Mesodermal cell (in vitro differentiated cells): ENCODE results near the gene LY9.
"Not testable (repeated sequence)": the region's sequence is repeated elsewhere in the genome, so short reads cannot be mapped to it uniquely, and the experiment has no call there.

Experiments
- H3K27ac ChIP-seq: 2 replicates; pipeline ENCODE4 v1.7.0; 2013; ENCODE audit warnings: mild to moderate bottlenecking, low read depth, low read length, moderate library complexity; ENCODE audit not compliant: severe bottlenecking
- H3K36me3 ChIP-seq: 2 replicates; pipeline ENCODE4 v1.7.1; 2013; ENCODE audit warnings: mild to moderate bottlenecking, low read length, moderate library complexity; ENCODE audit not compliant: control insufficient read depth, insufficient read depth
- H3K4me1 ChIP-seq: one replicate; pipeline ENCODE4 v1.7.1; 2013; ENCODE audit warnings: mild to moderate bottlenecking, low read length; ENCODE audit not compliant: insufficient read depth, control insufficient read depth, poor library complexity, severe bottlenecking
- H3K4me3 ChIP-seq: 2 replicates; pipeline ENCODE4 v1.7.0; 2013; ENCODE audit warnings: low read length, control low read depth, mild to moderate bottlenecking; ENCODE audit not compliant: insufficient read depth, poor library complexity, severe bottlenecking; ENCODE audit errors: extremely low read depth
- H3K9me3 ChIP-seq: 2 replicates; pipeline ENCODE4 v1.7.1; 2013; ENCODE audit warnings: mild to moderate bottlenecking, low read length, moderate library complexity; ENCODE audit not compliant: control insufficient read depth
- WGBS, 2 experiments: methylation state at CpG; one replicate each; pipeline ENCODE4 v1.1.5; 2013; ENCODE audit warnings: missing lambda C conversion rate in 2 of 2; ENCODE audit not compliant: insufficient coverage in 2 of 2; 5-methylcytosine and 5-hydroxymethylcytosine counted together

Gene LY9

GRCh38 chr1:160774886-160775719 is 20.9 kb upstream of the LY9 start:
- Histone ChIP-seq H3K36me3 (no peaks in the 10 kb centered on the region), H3K4me1 (peaks cover 9% of the 10 kb centered on the region), H3K9me3 (no peaks in the 10 kb centered on the region), H3K27ac (no peak overlapping the region), H3K4me3 (no peak overlapping the region)
- WGBS, 2 experiments: 55 to 69% methylated on average over 2 of the region's 2 CpGs

GRCh38 chr1:160776178-160776577 is 19.8 kb upstream of the LY9 start:
- no peak overlapping the region for H3K4me3 ChIP-seq
- H3K27ac ChIP-seq: no peak overlapping the region
- H3K4me1 ChIP-seq: peaks cover 9% of the 10 kb centered on the region
- WGBS, 2 experiments: 73 to 83% methylated on average over 1 of the region's 1 CpG
- H3K9me3 ChIP-seq: no peaks in the 10 kb centered on the region
- H3K36me3 ChIP-seq: no peaks in the 10 kb centered on the region

GRCh38 chr1:160777486-160778089 is 18.4 kb upstream of the LY9 start:
- Histone ChIP-seq H3K27ac (no peak overlapping the region), H3K4me1 (peaks cover 9% of the 10 kb centered on the region), H3K36me3 (no peaks in the 10 kb centered on the region), H3K9me3 (no peaks in the 10 kb centered on the region), H3K4me3 (no peak overlapping the region)
- 68 to 82% methylated on average over 5 to 6 of the region's 7 CpGs for WGBS, 2 experiments

GRCh38 chr1:160778976-160779375 is 17.0 kb upstream of the LY9 start:
- no peak overlapping the region for H3K4me3 ChIP-seq
- H3K9me3 ChIP-seq: no peaks in the 10 kb centered on the region
- H3K36me3 ChIP-seq: no peaks in the 10 kb centered on the region
- H3K4me1 ChIP-seq: peaks cover 9% of the 10 kb centered on the region
- no peak overlapping the region for H3K27ac ChIP-seq
- 89 to 91% methylated on average over 6 of the region's 6 CpGs for WGBS, 2 experiments

- Histone ChIP-seq H3K4me3 (no peak overlapping the region), H3K27ac (no peak overlapping the region), H3K4me1 (peaks cover 8% of the 10 kb centered on the region), H3K36me3 (no peaks in the 10 kb centered on the region), H3K9me3 (no peaks in the 10 kb centered on the region)
- 82 to 94% methylated on average over 13 to 14 of the region's 18 CpGs for WGBS, 2 experiments
Observed at GRCh38 chr1:160779626-160780397, 16.2 kb upstream of the LY9 start.

- no peaks in the 10 kb centered on the region for H3K9me3 ChIP-seq
- peaks cover 2% of the 10 kb centered on the region for H3K4me1 ChIP-seq
- no peaks in the 10 kb centered on the region for H3K36me3 ChIP-seq
- 70 to 100% methylated on average over 1 to 2 of the region's 2 CpGs for WGBS, 2 experiments
- no peak overlapping the region for H3K27ac ChIP-seq
- H3K4me3 ChIP-seq: no peak overlapping the region
Observed at GRCh38 chr1:160780398-160780755, 15.6 kb upstream of the LY9 start.

GRCh38 chr1:160781186-160781766 is 14.7 kb upstream of the LY9 start:
- Histone ChIP-seq H3K27ac (no peak overlapping the region), H3K36me3 (no peaks in the 10 kb centered on the region), H3K4me3 (no peak overlapping the region), H3K4me1 (no peaks in the 10 kb centered on the region), H3K9me3 (no peaks in the 10 kb centered on the region)
- WGBS, 2 experiments: 90 to 92% methylated on average over 5 to 7 of the region's 8 CpGs

GRCh38 chr1:160781914-160782689 is 13.9 kb upstream of the LY9 start:
- Histone ChIP-seq H3K9me3 (no peaks in the 10 kb centered on the region), H3K27ac (no peak overlapping the region), H3K4me3 (no peak overlapping the region), H3K4me1 (no peaks in the 10 kb centered on the region), H3K36me3 (no peaks in the 10 kb centered on the region)
- 92 to 96% methylated on average over 7 to 8 of the region's 9 CpGs for WGBS, 2 experiments

GRCh38 chr1:160782988-160783765 is 12.8 kb upstream of the LY9 start:
- H3K36me3 ChIP-seq, H3K4me1 ChIP-seq, H3K4me3 ChIP-seq, H3K9me3 ChIP-seq, H3K27ac ChIP-seq: not testable (repeated sequence)
- 89 to 91% methylated on average over 16 to 20 of the region's 25 CpGs for WGBS, 2 experiments
